ENCODE data around the gene OR10A7. TPM values are rescaled to one million over a fixed set of nuclear protein-coding genes. Genes with fewer than 3 reads are reported as not detected.
"Not testable (repeated sequence)": the region's sequence is repeated elsewhere in the genome, so short reads cannot be mapped to it uniquely, and the experiment has no call there.

The OR10A7 gene
- total RNA-seq (ENCODE audit: unreplicated experiment) = 0.47 TPM
- long read RNA-seq = 0 reads

GRCh38 chr12:55220725-55221124, at the start of gene OR10A7:
Gene OR10A7 (plus strand): TSS chr12:55221025. CDS start chr12:55221025, 0 bp downstream.
- no peak within 1 kb of the TSS for H3K27ac Mint-ChIP-seq (ENCODE audit: unreplicated experiment)
- no peak for DNase-seq
- H3K36me3 Mint-ChIP-seq (ENCODE audit: unreplicated experiment) = no peaks in the 10 kb centered on the region

GRCh38 chr12:55171445-55171844, 49.4 kb upstream of the OR10A7 start:
- no peak for TF ChIP-seq CTCF (IDR thresholded peaks at IDR 0.05; ENCODE audit: partially characterized antibody, unreplicated experiment)
- Mint-ChIP-seq H3K4me1 (ENCODE audit: low read depth, unreplicated experiment) (no peaks in the 10 kb centered on the region), H3K27me3 (ENCODE audit: unreplicated experiment) (no peaks in the 10 kb centered on the region), H3K9me3 (ENCODE audit: unreplicated experiment) (no peaks in the 10 kb centered on the region), H3K36me3 (ENCODE audit: unreplicated experiment) (peaks cover 10% of the 10 kb centered on the region), H3K27ac (ENCODE audit: unreplicated experiment) (no peak overlapping the region), H3K4me3 (ENCODE audit: unreplicated experiment) (no peak overlapping the region)
- no peak for DNase-seq

More at GRCh38 chr12:55220725-55221124, at the start of gene OR10A7:
- Mint-ChIP-seq H3K27me3 (ENCODE audit: unreplicated experiment) (no peaks in the 10 kb centered on the region), H3K4me1 (ENCODE audit: low read depth, unreplicated experiment) (no peaks in the 10 kb centered on the region), H3K9me3 (ENCODE audit: unreplicated experiment) (no peaks in the 10 kb centered on the region), H3K4me3 (ENCODE audit: unreplicated experiment) (no peak within 1 kb of the TSS)
- TF ChIP-seq CTCF (IDR thresholded peaks at IDR 0.05; ENCODE audit: partially characterized antibody, unreplicated experiment) = no peak

- not testable (repeated sequence) for H3K4me1 Mint-ChIP-seq (ENCODE audit: low read depth, unreplicated experiment); H3K27me3 Mint-ChIP-seq (ENCODE audit: unreplicated experiment); H3K4me3 Mint-ChIP-seq (ENCODE audit: unreplicated experiment); DNase-seq; H3K9me3 Mint-ChIP-seq (ENCODE audit: unreplicated experiment); H3K27ac Mint-ChIP-seq (ENCODE audit: unreplicated experiment)
- peaks cover 12% of the 10 kb centered on the region for H3K36me3 Mint-ChIP-seq (ENCODE audit: unreplicated experiment)
These were observed 49.0 kb upstream of the OR10A7 start for GRCh38 chr12:55171846-55172245.

- Mint-ChIP-seq H3K4me3 (ENCODE audit: unreplicated experiment) (no peak overlapping the region), H3K4me1 (ENCODE audit: low read depth, unreplicated experiment) (no peaks in the 10 kb centered on the region), H3K27me3 (ENCODE audit: unreplicated experiment) (no peaks in the 10 kb centered on the region), H3K27ac (ENCODE audit: unreplicated experiment) (no peak overlapping the region), H3K36me3 (ENCODE audit: unreplicated experiment) (peaks cover 12% of the 10 kb centered on the region), H3K9me3 (ENCODE audit: unreplicated experiment) (no peaks in the 10 kb centered on the region)
- no peak for DNase-seq
- no peak for TF ChIP-seq CTCF (IDR thresholded peaks at IDR 0.05; ENCODE audit: partially characterized antibody, unreplicated experiment)
These were observed 48.1 kb upstream of the OR10A7 start for GRCh38 chr12:55172686-55173085.

- TF ChIP-seq CTCF (IDR thresholded peaks at IDR 0.05; ENCODE audit: partially characterized antibody, unreplicated experiment) = no peak
- H3K27ac Mint-ChIP-seq (ENCODE audit: unreplicated experiment) = no peak overlapping the region
- no peak overlapping the region for H3K4me3 Mint-ChIP-seq (ENCODE audit: unreplicated experiment)
- H3K27me3 Mint-ChIP-seq (ENCODE audit: unreplicated experiment) = no peaks in the 10 kb centered on the region
- H3K36me3 Mint-ChIP-seq (ENCODE audit: unreplicated experiment) = peaks cover 12% of the 10 kb centered on the region
- H3K9me3 Mint-ChIP-seq (ENCODE audit: unreplicated experiment) = no peaks in the 10 kb centered on the region
- DNase-seq = no peak
- no peaks in the 10 kb centered on the region for H3K4me1 Mint-ChIP-seq (ENCODE audit: low read depth, unreplicated experiment)
These were observed 47.4 kb upstream of the OR10A7 start for GRCh38 chr12:55173456-55173855.

All from glutamatergic neuron (in vitro differentiated cells).